Right atrium auricular region (tissue), 2 donors: Measurements from ENCODE around the gene RRP15. TPM values are rescaled to one million over a fixed set of nuclear protein-coding genes. Genes with fewer than 3 reads are reported as not detected.

Experiments
- DNase-seq: peaks from one replicate; pipeline ENCODE4 v3.0.0-alpha.2; 2019; ENCODE audit warnings: low spot score
- H3K27ac ChIP-seq, 2 donors: fragments of 200-600 bp; sonication (generic); 1 replicate in 1 of 2; 2 replicates in 1 of 2; pipeline ENCODE4 v1.5.1; 2016 to 2019
- H3K27me3 ChIP-seq, 2 donors: fragments of 200-600 bp; sonication (generic); one replicate each; pipeline versions ENCODE4 v1.5.1 to v1.6.0; 2017 to 2019
- H3K36me3 ChIP-seq: fragments of 200-600 bp; sonication (generic); one replicate; pipeline ENCODE4 v1.5.1; 2016
- H3K4me1 ChIP-seq, 2 donors: fragments of 200-600 bp; sonication (generic); one replicate each; pipeline versions ENCODE4 v1.5.1 to v1.6.0; 2017 to 2019
- H3K4me3 ChIP-seq, 2 donors: fragments of 200-600 bp; sonication (generic); 1 replicate in 1 of 2; 2 replicates in 1 of 2; pipeline ENCODE4 v1.5.1; 2017 to 2019; ENCODE audit warnings: mild to moderate bottlenecking in 1 of 2, moderate library complexity in 1 of 2
- H3K9me3 ChIP-seq, 2 donors: fragments of 200-600 bp; sonication (generic); one replicate each; pipeline ENCODE4 v1.5.1; 2019
- CTCF ChIP-seq, 2 donors: fragments of 200-600 bp; sonication (generic); IDR thresholded peaks; one replicate each; pipeline ENCODE4 v1.5.1; 2019; ENCODE audit warnings: antibody characterized with exemption in 2 of 2
- total RNA-seq, 2 donors: library from RNA; depleted of rRNA; stranded (reverse); fragments of >200 nt; gene quantifications; one replicate each; pipeline ENCODE4 v1.1.0, GENCODE V29; 2016

Gene RRP15
- 1 to 10 TPM; 5.3 to 6.2 TPM for total RNA-seq

GRCh38 chr1:218284917-218285635 lies at the start of gene RRP15:
Gene RRP15, plus strand, starts transcription at chr1:218285293. Its CDS starts 24 bp downstream, at chr1:218285317.
- Histone ChIP-seq H3K4me3 (peak within 1 kb of the TSS; percentile 59 to 90), H3K36me3 (no peaks in the 10 kb centered on the region), H3K27me3 (no peaks in the 10 kb centered on the region), H3K9me3 (peaks cover 0 to 6% of the 10 kb centered on the region in 2 donors), H3K4me1 (peaks cover 0 to 18% of the 10 kb centered on the region in 2 donors), H3K27ac (peak within 1 kb of the TSS; percentile 82 to 89)
- no peak for TF ChIP-seq CTCF (IDR thresholded peaks at IDR 0.05)
- peak; percentile 95 for DNase-seq

GRCh38 chr1:218242171-218242570 lies 42.9 kb upstream of the RRP15 start:
- no peak for TF ChIP-seq CTCF (IDR thresholded peaks at IDR 0.05)
- Histone ChIP-seq H3K27ac (no peak overlapping the region), H3K4me3 (no peak overlapping the region), H3K9me3 (no peaks in the 10 kb centered on the region), H3K4me1 (no peaks in the 10 kb centered on the region), H3K27me3 (no peaks in the 10 kb centered on the region), H3K36me3 (no peaks in the 10 kb centered on the region)
- no peak for DNase-seq

- H3K27ac ChIP-seq: no peak overlapping the region
- no peak for TF ChIP-seq CTCF (IDR thresholded peaks at IDR 0.05)
Measured at GRCh38 chr1:218247339-218247738, 37.8 kb upstream of the RRP15 start.

GRCh38 chr1:218249338-218250140 lies 35.6 kb upstream of the RRP15 start:
- Histone ChIP-seq H3K9me3 (no peaks in the 10 kb centered on the region), H3K27ac (no peak overlapping the region), H3K36me3 (no peaks in the 10 kb centered on the region), H3K27me3 (no peaks in the 10 kb centered on the region), H3K4me1 (no peaks in the 10 kb centered on the region), H3K4me3 (no peak overlapping the region)
- no peak for TF ChIP-seq CTCF (IDR thresholded peaks at IDR 0.05)
- no peak for DNase-seq

More at GRCh38 chr1:218247339-218247738, 37.8 kb upstream of the RRP15 start:
- H3K27me3 ChIP-seq: no peaks in the 10 kb centered on the region
- no peaks in the 10 kb centered on the region for H3K36me3 ChIP-seq
- no peak for DNase-seq
- no peaks in the 10 kb centered on the region for H3K9me3 ChIP-seq
- no peak overlapping the region for H3K4me3 ChIP-seq
- H3K4me1 ChIP-seq: no peaks in the 10 kb centered on the region

GRCh38 chr1:218250492-218250891 lies 34.6 kb upstream of the RRP15 start:
- Histone ChIP-seq H3K27me3 (no peaks in the 10 kb centered on the region), H3K4me3 (no peak overlapping the region), H3K27ac (no peak overlapping the region), H3K36me3 (no peaks in the 10 kb centered on the region), H3K9me3 (no peaks in the 10 kb centered on the region), H3K4me1 (no peaks in the 10 kb centered on the region)
- no peak for DNase-seq
- no peak for TF ChIP-seq CTCF (IDR thresholded peaks at IDR 0.05)
